COR-L47 (cell line): Measurements from ENCODE around the gene TRMT2A.
A peak's percentile ranks its signal among the peaks of the same experiment; 100 is the strongest.
"Not testable (repeated sequence)": the region's sequence is repeated elsewhere in the genome, so short reads cannot be mapped to it uniquely, and the experiment has no call there.

ENCODE experiments used
- DNase-seq: peaks from one replicate; lab custom pipeline; 2025; lab: John Stamatoyannopoulos, UW

Gene TRMT2A

GRCh38 chr22:20116951-20117632 lies at the start of gene TRMT2A:
TRMT2A (minus strand) TSS chr22:20117226; CDS start chr22:20116906, 320 bp downstream.
- peak; percentile 98 for DNase-seq

- no peak for DNase-seq
These were observed 49.7 kb upstream of the TRMT2A start for GRCh38 chr22:20166703-20167102.

- DNase-seq = no peak
These were observed 48.9 kb upstream of the TRMT2A start for GRCh38 chr22:20165913-20166312.

GRCh38 chr22:20165421-20165820 lies 48.4 kb upstream of the TRMT2A start:
- DNase-seq = no peak

GRCh38 chr22:20164863-20165262 lies 47.8 kb upstream of the TRMT2A start:
- DNase-seq = peak; percentile 25

- no peak for DNase-seq
These were observed 43.0 kb upstream of the TRMT2A start for GRCh38 chr22:20160041-20160440.

GRCh38 chr22:20159531-20159930 lies 42.5 kb upstream of the TRMT2A start:
- not testable (repeated sequence) for DNase-seq

GRCh38 chr22:20159076-20159475 lies 42.0 kb upstream of the TRMT2A start:
- no peak for DNase-seq

- DNase-seq = no peak
These were observed 41.5 kb upstream of the TRMT2A start for GRCh38 chr22:20158391-20159036.

GRCh38 chr22:20157430-20158183 lies 40.6 kb upstream of the TRMT2A start:
- no peak for DNase-seq

GRCh38 chr22:20156611-20157429 lies 39.8 kb upstream of the TRMT2A start:
- peak; percentile 63 for DNase-seq

GRCh38 chr22:20156042-20156389 lies 39.0 kb upstream of the TRMT2A start:
- DNase-seq = no peak

- peak; percentile 88 for DNase-seq
These were observed 38.5 kb upstream of the TRMT2A start for GRCh38 chr22:20155330-20156041.

GRCh38 chr22:20154602-20155187 lies 37.7 kb upstream of the TRMT2A start:
- peak; percentile 54 for DNase-seq

- no peak for DNase-seq
These were observed 36.9 kb upstream of the TRMT2A start for GRCh38 chr22:20153945-20154344.

GRCh38 chr22:20152464-20152890 lies 35.5 kb upstream of the TRMT2A start:
- DNase-seq = no peak

GRCh38 chr22:20151276-20151588 lies 34.2 kb upstream of the TRMT2A start:
- DNase-seq = no peak

- DNase-seq = no peak
These were observed 33.6 kb upstream of the TRMT2A start, which contains the start of gene CCDC188 for GRCh38 chr22:20150381-20151275. CCDC188 (minus strand) TSS chr22:20151055; CDS start chr22:20150986, 69 bp downstream.

GRCh38 chr22:20149257-20150250 lies 32.5 kb upstream of the TRMT2A start:
- no peak for DNase-seq
